Effector memory CD8-positive, alpha-beta T cell (primary cell): ENCODE results near the gene PRKCE.
"Not testable (repeated sequence)": the region's sequence is repeated elsewhere in the genome, so short reads cannot be mapped to it uniquely, and the experiment has no call there.

Source experiments
- ATAC-seq: fragments of 150-1000 bp; cut with Tn5 transposase; replicated peaks from 2 replicates; pipeline ENCODE4 v1.10.0; 2021; ENCODE audit warnings: mild to moderate bottlenecking, moderate library complexity
- DNase-seq, 3 experiments: peaks; one replicate each; pipeline ENCODE4 v3.0.0; 2021
- H3K27ac Mint-ChIP-seq, 2 donors: one replicate each; pipeline ENCODE4 v1.8.0; 2022; ENCODE audit warnings: mild to moderate bottlenecking in 2 of 2, mixed read lengths in 2 of 2, moderate library complexity in 2 of 2
- H3K27me3 Mint-ChIP-seq, 2 donors: one replicate each; pipeline ENCODE4 v1.8.0; 2022; ENCODE audit warnings: mixed read lengths in 2 of 2
- H3K36me3 Mint-ChIP-seq: one replicate; pipeline ENCODE4 v1.8.0; 2022; ENCODE audit warnings: mild to moderate bottlenecking, moderate library complexity, mixed read lengths; ENCODE audit not compliant: insufficient read depth
- H3K4me1 Mint-ChIP-seq, 2 donors: one replicate each; pipeline ENCODE4 v1.8.0; 2022; ENCODE audit warnings: low read depth in 2 of 2, mixed read lengths in 2 of 2
- H3K4me3 Mint-ChIP-seq, 2 donors: one replicate each; pipeline ENCODE4 v1.8.0; 2022; ENCODE audit warnings: mild to moderate bottlenecking in 2 of 2, mixed read lengths in 2 of 2, moderate library complexity in 2 of 2
- H3K9me3 Mint-ChIP-seq, 2 donors: one replicate each; pipeline ENCODE4 v1.8.0; 2022; ENCODE audit warnings: mixed read lengths in 2 of 2

PRKCE gene

DNA sequence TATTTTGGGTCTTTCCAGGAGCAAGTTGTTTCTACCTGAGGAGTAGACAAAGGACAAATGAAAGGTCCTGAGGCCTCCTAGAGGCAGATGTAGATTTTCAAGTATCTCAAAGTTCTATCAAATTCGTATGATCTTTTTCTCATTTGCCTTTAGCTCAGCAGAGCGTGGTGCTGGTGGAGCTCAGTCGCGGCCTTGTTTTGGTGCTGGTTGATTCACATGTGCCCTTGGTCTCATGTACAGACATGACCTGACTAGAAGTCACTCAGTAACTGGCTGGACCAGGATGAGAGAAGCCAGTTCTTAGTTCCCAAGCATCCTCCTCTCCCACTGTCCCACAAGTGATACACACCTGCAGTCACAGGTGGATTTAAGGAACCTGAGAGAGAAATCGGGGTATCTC, 264.0 kb downstream of the PRKCE start:
- ATAC-seq (no peak), DNase-seq (no peak)
- Mint-ChIP-seq H3K27ac (no peak overlapping the region), H3K36me3 (no peaks in the 10 kb centered on the region), H3K27me3 (no peaks in the 10 kb centered on the region), H3K4me1 (peaks cover 5 to 8% of the 10 kb centered on the region in 2 donors), H3K9me3 (no peaks in the 10 kb centered on the region), H3K4me3 (no peak overlapping the region)

DNA sequence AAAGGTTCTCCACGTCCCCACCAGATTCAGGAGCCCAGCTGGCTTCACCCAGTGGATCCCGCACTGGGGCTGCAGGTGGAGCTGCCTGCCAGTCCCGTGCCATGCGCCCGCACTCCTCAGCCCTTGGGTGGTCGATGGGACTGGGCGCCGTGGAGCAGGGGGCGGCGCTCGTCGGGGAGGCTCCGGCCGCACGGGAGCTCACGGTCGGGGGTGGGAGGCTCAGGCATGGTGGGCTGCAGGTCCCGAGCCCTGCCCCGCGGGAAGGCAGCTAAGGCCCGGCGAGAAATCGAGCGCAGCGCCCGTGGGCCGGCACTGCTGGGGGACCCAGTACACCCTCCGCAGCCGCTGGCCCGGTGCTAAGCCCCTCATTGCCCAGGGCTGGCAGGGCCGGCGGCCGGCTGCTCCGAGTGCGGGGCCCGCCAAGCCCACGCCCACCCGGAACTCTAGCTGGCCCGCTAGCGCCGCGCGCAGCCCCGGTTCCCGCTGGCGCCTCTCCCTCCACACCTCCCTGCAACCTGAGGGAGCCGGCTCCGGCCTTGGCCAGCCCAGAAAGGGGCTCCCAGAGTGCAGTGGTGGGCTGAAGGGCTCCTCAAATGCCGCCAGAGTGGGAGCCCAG, 266.2 kb downstream of the PRKCE start:
- DNase-seq, H3K4me1 Mint-ChIP-seq, H3K9me3 Mint-ChIP-seq, H3K27me3 Mint-ChIP-seq, ATAC-seq, H3K36me3 Mint-ChIP-seq, H3K4me3 Mint-ChIP-seq, H3K27ac Mint-ChIP-seq: not testable (repeated sequence)

GRCh38 chr2:45918463-45919159, 267.1 kb downstream of the PRKCE start:
- DNase-seq (no peak), ATAC-seq (no peak)
- Mint-ChIP-seq H3K4me3 (no peak overlapping the region), H3K36me3 (no peaks in the 10 kb centered on the region), H3K4me1 (peaks cover 6 to 10% of the 10 kb centered on the region in 2 donors), H3K27me3 (no peaks in the 10 kb centered on the region), H3K9me3 (no peaks in the 10 kb centered on the region), H3K27ac (no peak overlapping the region)

DNA sequence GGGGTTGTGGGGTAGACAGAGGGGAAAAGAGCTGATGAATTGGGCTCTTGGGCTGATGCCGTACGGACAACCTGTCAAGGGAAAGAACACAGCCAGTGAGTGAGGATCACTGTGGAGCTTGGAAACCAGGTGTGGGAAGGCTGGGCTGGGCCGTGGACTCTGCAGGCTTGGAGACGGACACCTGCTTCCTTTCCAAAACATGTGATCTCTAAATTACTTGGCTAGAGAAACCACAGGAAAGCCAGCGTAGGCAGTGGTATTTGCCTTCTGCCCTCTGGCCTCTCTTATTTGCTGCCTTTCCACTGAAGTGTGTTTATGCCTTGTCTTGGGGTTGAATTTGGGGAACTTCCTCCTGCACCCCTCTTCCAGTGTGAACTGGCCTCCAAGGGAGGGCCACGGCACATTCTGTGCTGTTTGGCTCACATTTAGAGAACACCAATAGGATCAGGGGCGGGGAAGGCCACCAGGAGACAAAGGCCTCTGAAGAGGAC, 267.7 kb downstream of the PRKCE start:
- Mint-ChIP-seq H3K27ac (no peak overlapping the region), H3K9me3 (no peaks in the 10 kb centered on the region), H3K4me3 (no peak overlapping the region), H3K36me3 (no peaks in the 10 kb centered on the region), H3K27me3 (no peaks in the 10 kb centered on the region), H3K4me1 (peaks cover 6 to 10% of the 10 kb centered on the region in 2 donors)
- DNase-seq: no peak
- no peak for ATAC-seq

DNA sequence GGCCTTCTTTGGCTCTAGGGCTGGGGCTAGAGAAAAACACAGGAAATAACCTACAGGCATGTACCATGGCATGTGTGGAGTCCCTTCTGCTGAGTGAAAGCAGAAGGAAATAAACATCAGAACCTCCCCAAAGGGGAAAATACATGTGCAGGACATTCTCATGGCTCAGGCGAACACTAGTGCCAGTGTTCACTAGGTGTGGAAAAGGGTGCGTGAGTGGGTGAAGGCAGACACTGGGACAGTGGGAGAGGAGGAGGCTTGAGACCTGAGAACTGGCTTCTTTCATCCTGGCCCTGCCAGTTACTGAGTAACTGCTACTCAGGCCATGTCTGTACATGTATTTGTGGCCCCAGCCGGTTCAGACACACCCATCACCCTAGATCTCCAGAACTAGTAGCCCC, 268.2 kb downstream of the PRKCE start:
- Mint-ChIP-seq H3K4me3 (no peak overlapping the region), H3K4me1 (peaks cover 6 to 8% of the 10 kb centered on the region in 2 donors), H3K9me3 (no peaks in the 10 kb centered on the region), H3K36me3 (peaks cover 3% of the 10 kb centered on the region), H3K27me3 (no peaks in the 10 kb centered on the region), H3K27ac (no peak overlapping the region)
- ATAC-seq (no peak), DNase-seq (no peak)

GRCh38 chr2:45921921-45922320, 270.4 kb downstream of the PRKCE start:
- Mint-ChIP-seq H3K27ac (no peak overlapping the region), H3K27me3 (no peaks in the 10 kb centered on the region), H3K4me3 (no peak overlapping the region), H3K4me1 (peaks cover 5 to 9% of the 10 kb centered on the region in 2 donors), H3K36me3 (peaks cover 3% of the 10 kb centered on the region), H3K9me3 (no peaks in the 10 kb centered on the region)
- DNase-seq (no peak), ATAC-seq (no peak)

- Mint-ChIP-seq H3K27ac (no peak overlapping the region), H3K4me1 (peaks cover 5 to 9% of the 10 kb centered on the region in 2 donors), H3K4me3 (no peak overlapping the region), H3K36me3 (peaks cover 3% of the 10 kb centered on the region), H3K27me3 (no peaks in the 10 kb centered on the region), H3K9me3 (no peaks in the 10 kb centered on the region)
- DNase-seq: no peak
- no peak for ATAC-seq
Measured at GRCh38 chr2:45922577-45922988, 271.1 kb downstream of the PRKCE start.

GRCh38 chr2:45923701-45924100, 272.2 kb downstream of the PRKCE start:
- Mint-ChIP-seq H3K4me1 (peaks cover 5 to 9% of the 10 kb centered on the region in 2 donors), H3K36me3 (peaks cover 3% of the 10 kb centered on the region), H3K4me3 (no peak overlapping the region), H3K27me3 (no peaks in the 10 kb centered on the region), H3K27ac (no peak overlapping the region), H3K9me3 (no peaks in the 10 kb centered on the region)
- ATAC-seq (no peak), DNase-seq (no peak)

- DNase-seq: no peak
Measured at GRCh38 chr2:45925026-45925425, 273.6 kb downstream of the PRKCE start.

DNA sequence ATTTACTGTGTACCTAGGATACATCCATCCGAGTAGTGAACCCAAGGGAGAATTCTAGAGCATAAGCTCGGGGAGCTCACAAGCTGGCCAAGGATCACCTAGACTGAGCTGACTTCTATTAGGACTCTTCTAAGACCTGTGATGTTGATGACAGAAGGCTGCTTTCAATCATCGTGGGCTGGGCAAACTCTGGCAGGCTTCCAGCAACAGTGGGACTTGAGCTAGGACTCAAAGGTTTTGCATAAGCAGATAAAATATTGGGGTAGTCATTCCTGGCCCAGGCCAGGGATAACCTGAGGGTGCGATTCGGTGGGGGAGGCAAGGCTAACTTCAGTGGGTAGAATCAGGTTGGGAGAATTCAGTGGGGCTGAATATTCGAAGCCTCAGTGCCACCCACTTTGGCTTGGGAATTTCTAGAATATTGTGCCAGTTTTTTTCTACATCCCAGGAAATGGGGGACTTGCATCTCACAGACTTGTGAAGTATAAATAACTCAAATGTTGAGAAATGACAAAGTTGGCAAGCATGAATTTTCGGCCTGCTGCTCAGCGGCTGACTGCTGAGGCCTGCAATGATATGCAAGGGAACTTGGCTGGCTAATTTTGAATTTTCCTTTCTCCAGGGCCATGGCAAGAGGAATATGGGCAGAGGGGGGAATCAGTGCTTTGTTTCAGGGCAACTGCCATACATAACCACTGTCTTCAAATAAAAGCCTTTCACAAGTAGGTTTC, 274.3 kb downstream of the PRKCE start:
- H3K36me3 Mint-ChIP-seq: peaks cover 3% of the 10 kb centered on the region
- no peak overlapping the region for H3K4me3 Mint-ChIP-seq
- DNase-seq: no peak
- H3K9me3 Mint-ChIP-seq: peaks cover 0 to 1% of the 10 kb centered on the region in 2 donors
- H3K27me3 Mint-ChIP-seq: no peaks in the 10 kb centered on the region
- ATAC-seq: no peak
- H3K27ac Mint-ChIP-seq: no peak overlapping the region
- peaks cover 3% of the 10 kb centered on the region in 2 donors for H3K4me1 Mint-ChIP-seq

More at GRCh38 chr2:45925026-45925425, 273.6 kb downstream of the PRKCE start:
- H3K27ac Mint-ChIP-seq: no peak overlapping the region
- ATAC-seq: no peak
- no peaks in the 10 kb centered on the region for H3K27me3 Mint-ChIP-seq
- H3K4me1 Mint-ChIP-seq: peaks cover 3 to 9% of the 10 kb centered on the region in 2 donors
- H3K4me3 Mint-ChIP-seq: no peak overlapping the region
- H3K36me3 Mint-ChIP-seq: peaks cover 3% of the 10 kb centered on the region
- H3K9me3 Mint-ChIP-seq: peaks cover 0 to 1% of the 10 kb centered on the region in 2 donors

DNA sequence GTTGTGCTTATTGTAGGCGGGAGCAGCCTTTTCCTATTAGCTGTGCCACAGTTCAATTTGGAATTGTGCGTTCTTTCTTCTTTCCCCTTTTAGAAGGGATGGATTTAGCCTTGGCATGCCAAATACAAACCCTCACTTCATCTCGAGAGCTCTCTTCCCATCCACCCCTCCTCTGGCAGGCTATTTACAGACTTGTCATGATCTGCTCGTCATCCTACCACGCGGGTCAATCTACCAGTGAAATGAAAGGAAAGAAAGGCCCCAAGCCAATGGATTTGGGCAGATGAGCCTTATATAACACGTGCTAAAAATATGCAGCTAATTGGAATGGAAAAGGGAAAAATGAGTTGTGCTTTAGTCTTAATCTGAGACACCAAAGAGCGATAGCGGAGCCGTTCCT, 277.5 kb downstream of the PRKCE start:
- H3K4me3 Mint-ChIP-seq: no peak overlapping the region
- H3K36me3 Mint-ChIP-seq: peaks cover 3% of the 10 kb centered on the region
- ATAC-seq (no peak), DNase-seq (no peak)
- H3K4me1 Mint-ChIP-seq: peaks cover 0 to 3% of the 10 kb centered on the region in 2 donors
- H3K27ac Mint-ChIP-seq: no peak overlapping the region
- H3K9me3 Mint-ChIP-seq: peaks cover 0 to 1% of the 10 kb centered on the region in 2 donors
- no peaks in the 10 kb centered on the region for H3K27me3 Mint-ChIP-seq

DNA sequence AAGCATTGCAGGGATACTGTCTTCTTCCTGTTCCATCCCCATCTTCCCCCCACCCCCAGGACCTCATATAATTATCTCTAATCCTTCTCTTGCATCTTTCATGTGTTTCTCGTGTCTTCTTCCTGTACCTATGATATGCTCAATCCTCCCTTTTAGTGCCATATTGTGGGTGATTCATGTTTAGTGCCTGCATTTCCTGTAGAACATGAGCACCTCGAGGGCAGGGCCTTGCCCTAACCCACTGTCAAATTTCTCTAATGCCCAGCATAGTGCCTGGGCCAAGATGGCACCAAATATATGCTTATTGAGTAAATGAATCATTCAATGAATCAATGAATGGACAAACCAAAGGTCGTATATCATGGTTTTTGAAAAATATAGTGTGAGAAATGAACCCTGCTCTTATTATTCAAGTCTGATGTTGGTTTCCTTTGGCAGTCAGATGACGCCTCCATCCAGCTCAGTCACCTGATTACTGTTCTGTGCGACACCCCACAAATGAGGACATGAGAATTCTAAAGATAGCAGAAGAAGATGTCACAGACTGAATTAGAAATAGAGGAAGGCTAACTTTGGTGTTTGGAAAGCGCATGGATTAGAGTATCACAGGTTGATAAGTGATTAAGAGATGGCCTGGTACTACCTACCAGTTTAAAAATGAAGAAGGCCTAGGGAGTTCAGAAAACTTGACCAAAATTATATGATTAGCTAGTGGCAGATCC, 278.4 kb downstream of the PRKCE start:
- H3K9me3 Mint-ChIP-seq: peaks cover 0 to 1% of the 10 kb centered on the region in 2 donors

DNA sequence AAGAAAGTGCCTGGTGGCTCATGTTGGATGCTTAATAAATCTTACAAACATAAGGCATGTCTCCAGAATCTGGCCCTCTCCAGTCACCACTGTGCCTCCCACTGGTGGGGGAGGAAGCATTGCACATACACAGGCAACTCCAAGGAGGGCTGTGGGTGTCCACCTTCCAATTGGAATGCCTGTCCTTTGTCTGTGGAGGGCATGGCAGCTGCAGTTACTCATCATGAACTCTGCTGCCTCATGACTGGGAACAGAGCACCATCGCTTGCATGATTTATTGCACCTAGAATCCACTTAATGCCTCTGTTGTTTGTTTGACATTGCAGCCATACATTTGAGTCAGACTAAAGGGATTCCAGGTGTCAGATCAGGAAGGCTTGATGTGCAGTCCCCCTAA, 278.9 kb downstream of the PRKCE start:
- Mint-ChIP-seq H3K4me3 (no peak overlapping the region), H3K36me3 (no peaks in the 10 kb centered on the region), H3K27ac (no peak overlapping the region), H3K9me3 (peaks cover 0 to 1% of the 10 kb centered on the region in 2 donors), H3K27me3 (no peaks in the 10 kb centered on the region), H3K4me1 (peaks cover 0 to 3% of the 10 kb centered on the region in 2 donors)
- no peak for DNase-seq
- no peak for ATAC-seq

More for the DNA sequence above, 278.4 kb downstream of the PRKCE start:
- H3K27me3 Mint-ChIP-seq: no peaks in the 10 kb centered on the region
- peak; percentile 36 for ATAC-seq
- H3K27ac Mint-ChIP-seq: no peak overlapping the region
- no peak for DNase-seq
- no peak overlapping the region for H3K4me3 Mint-ChIP-seq
- H3K36me3 Mint-ChIP-seq: no peaks in the 10 kb centered on the region
- peaks cover 0 to 3% of the 10 kb centered on the region in 2 donors for H3K4me1 Mint-ChIP-seq
